Heart left ventricle (tissue), 16 donors: ENCODE data around the gene PDE7B. TPM values are rescaled to one million over a fixed set of nuclear protein-coding genes. Genes with fewer than 3 reads are reported as not detected.

Experiments
- ATAC-seq, 4 donors: fragments of 200-7000 bp; cut with Tn5 transposase; one replicate each; pipeline ENCODE4 v1.9.1; 2020 to 2022; ENCODE audit warnings: moderate library complexity in 4 of 4, mild to moderate bottlenecking in 3 of 4, moderate number of reproducible peaks in 1 of 4
- DNase-seq, 5 donors: peaks; one replicate each; pipeline ENCODE4 v3.0.0-alpha.2; 2020
- H3K27ac ChIP-seq, 12 donors: fragments of 200-600 bp; sonication (generic) in 4 of 12; one replicate each; pipeline versions ENCODE4 v1.5.0 to v1.8.0; 2016 to 2022; ENCODE audit warnings: mild to moderate bottlenecking in 2 of 12
- H3K27me3 ChIP-seq, 9 donors: fragments of 200-600 bp; sonication (generic) in 2 of 9; one replicate each; pipeline versions ENCODE4 v1.5.1 to v1.8.0; 2016 to 2022; ENCODE audit warnings: mild to moderate bottlenecking in 3 of 9
- H3K36me3 ChIP-seq, 9 donors: fragments of 200-600 bp; sonication (generic) in 2 of 9; one replicate each; pipeline versions ENCODE4 v1.5.0 to v1.8.0; 2018 to 2022; ENCODE audit warnings: mild to moderate bottlenecking in 2 of 9
- H3K4me1 ChIP-seq, 12 donors: fragments of 200-600 bp; sonication (generic) in 4 of 12; one replicate each; pipeline versions ENCODE4 v1.5.0 to v1.8.0; 2016 to 2022; ENCODE audit warnings: mild to moderate bottlenecking in 3 of 12
- H3K4me3 ChIP-seq, 12 donors: fragments of 200-600 bp; sonication (generic) in 4 of 12; one replicate each; pipeline versions ENCODE4 v1.5.0 to v1.8.0; 2017 to 2022; ENCODE audit warnings: mild to moderate bottlenecking in 9 of 12, moderate library complexity in 4 of 12
- H3K9me3 ChIP-seq, 12 donors: fragments of 200-600 bp; sonication (generic) in 4 of 12; one replicate each; pipeline versions ENCODE4 v1.5.0 to v1.8.0; 2016 to 2022; ENCODE audit warnings: mild to moderate bottlenecking in 1 of 12
- CTCF ChIP-seq, 12 donors: fragments of 200-600 bp; sonication (generic) in 4 of 12; IDR thresholded peaks; one replicate each; pipeline versions ENCODE4 v1.5.0 to v1.8.0; 2018 to 2022; ENCODE audit warnings: antibody characterized with exemption in 12 of 12, mild to moderate bottlenecking in 5 of 12
- POLR2A ChIP-seq, 2 donors: fragments of 450-650 bp; IDR thresholded peaks; one replicate each; pipeline ENCODE4 v1.6.1; 2017; ENCODE audit warnings: antibody characterized with exemption in 2 of 2, mild to moderate bottlenecking in 2 of 2, moderate library complexity in 2 of 2
- WGBS, 4 donors: extraction: QIAGEN DNeasy Blood & Tissue Kit in 2 of 4; methylation state at CpG; one replicate each; pipeline versions ENCODE4 v1.1.5 to v1.1.7; 2013 to 2018; 5-methylcytosine and 5-hydroxymethylcytosine counted together
- intact Hi-C, 10 donors: fragments of 100-400 bp; cut with DNase I; formaldehyde crosslinking; loops; one replicate each; pipeline versions ENCODE4 v1.11.1 to v1.14.2; 2022
- polyA plus RNA-seq, 2 donors: library from polyadenylated mRNA; stranded (reverse); fragments of 200-250 nt; gene quantifications; one replicate each; pipeline ENCODE4 v1.2.3, GENCODE V29; 2013
- total RNA-seq, 9 donors: library from RNA; depleted of rRNA in 2 of 9; stranded (reverse); fragments of >200 nt in 2 of 9; fragmentation: NEBNext Ultra II Directional in 3 of 9; extraction: Animal tissue kit (Norgen Biotek cat#: 25700) in 3 of 9; gene quantifications; one replicate each; pipeline versions ENCODE4 v1.1.0 to v1.2.4, GENCODE V29; 2016 to 2023
- donor health status: ischemic (EF 13 %, LVEDD 7.1; RV severe dilation, severe dysfunction).
- donor health status: healthy with polysubstance abuse.
- donor health status: DM: no; HTN: yes; CAD: no.
- donor health status: DM: no; HTN: no; CAD: no.
- donor health status: ischemic (EF 25% LVEDD 6.9; RV normal size, moderate dysfunction).
- donor health status: ischemic (EF 25% LVEDD 5.7; RV mildly dilated, moderate dysfunction).
- donor health status: healthy.
- donor health status: DM: yes; HTN: yes; CAD: no.
- donor health status: ischemic (EF 35%, LVEDD 5.7; RV mildly dilated, moderate dysfunction).
- donor health status: nonischemic (EF 11% LVEDD 7.7; RV severe dilation, severe dysfunction).
- donor health status: DM: yes; HTN: yes; CAD: no.
- donor health status: PGD.
- donor health status: ischemic (EF 29% LVEDD 5.4; RV normal size, mild dysfunction).
- donor health status: nonischemic (EF 23%, LVEDD 6.1; RV moderate dilation, normal function).

The PDE7B gene
- total and polyA plus RNA-seq, 11 donors = 4.4 to 29.1 (median 9.0) TPM

DNA sequence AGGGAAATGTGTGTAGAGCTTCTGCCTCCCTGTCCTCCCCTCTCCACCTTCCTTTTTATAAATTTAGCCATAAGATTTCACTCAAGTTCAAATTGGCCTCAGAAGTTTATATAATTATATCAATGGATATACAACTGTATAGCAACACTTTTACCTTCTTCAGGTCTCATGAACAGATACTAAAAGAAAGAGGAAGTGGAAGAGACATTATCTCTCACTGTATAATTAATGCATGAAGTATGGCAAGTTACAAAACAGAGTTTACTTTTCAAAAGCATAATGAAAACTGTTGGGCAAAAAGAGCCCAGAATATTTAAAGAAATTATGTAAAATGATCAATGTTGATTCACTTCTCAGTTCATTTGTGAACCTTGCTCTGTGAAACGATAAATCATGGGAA, 99.7 kb downstream of the PDE7B start:
- H3K4me1 ChIP-seq = peaks cover 0 to 17% (median 0%) of the 10 kb centered on the region in 12 donors
- H3K27ac ChIP-seq = no peak overlapping the region
- no peaks in the 10 kb centered on the region for H3K27me3 ChIP-seq
- ATAC-seq = no peak
- no peaks in the 10 kb centered on the region for H3K9me3 ChIP-seq
- no peak for TF ChIP-seq CTCF (IDR thresholded peaks at IDR 0.05)
- TF ChIP-seq POLR2A (IDR thresholded peaks at IDR 0.05) = no peak
- intact Hi-C loops = no loop called here
- peaks cover 0 to 8% (median 0%) of the 10 kb centered on the region in 9 donors for H3K36me3 ChIP-seq
- DNase-seq = no peak
- no peak overlapping the region for H3K4me3 ChIP-seq
- WGBS, 4 donors = 88 to 96% (median 93%) methylated on average over 1 of the region's 1 CpG

DNA sequence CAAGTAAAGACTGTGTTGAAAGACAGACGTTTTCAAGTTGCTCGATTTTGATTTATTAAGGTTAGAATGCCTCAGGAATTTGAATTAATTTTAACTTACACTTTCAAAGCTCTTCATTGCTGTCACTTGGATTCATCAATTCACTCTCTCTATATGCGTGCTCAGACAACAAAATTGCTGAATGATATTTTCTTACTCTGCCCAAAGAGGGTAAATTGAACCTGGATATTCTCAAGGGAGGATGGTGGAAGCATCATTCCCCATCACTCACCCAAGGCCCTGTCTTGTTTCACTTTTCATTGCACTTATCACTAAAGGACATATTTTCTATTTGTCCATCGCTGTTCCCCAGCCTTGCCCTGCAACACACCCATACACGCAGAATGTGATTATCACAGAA, 102.3 kb downstream of the PDE7B start:
- peaks cover 0 to 17% (median 0%) of the 10 kb centered on the region in 12 donors for H3K4me1 ChIP-seq
- no peak overlapping the region for H3K4me3 ChIP-seq
- H3K36me3 ChIP-seq = peaks cover 0 to 8% (median 0%) of the 10 kb centered on the region in 9 donors
- no peak for DNase-seq
- ATAC-seq = no peak
- WGBS, 4 donors = 84 to 92% (median 89%) methylated on average over 5 of the region's 5 CpGs
- no peaks in the 10 kb centered on the region for H3K27me3 ChIP-seq
- TF ChIP-seq POLR2A (IDR thresholded peaks at IDR 0.05) = no peak
- no peaks in the 10 kb centered on the region for H3K9me3 ChIP-seq
- intact Hi-C loops = no loop called here
- H3K27ac ChIP-seq = no peak overlapping the region

GRCh38 chr6:135955099-135955498, 103.6 kb downstream of the PDE7B start:
- peaks cover 0 to 17% (median 0%) of the 10 kb centered on the region in 12 donors for H3K4me1 ChIP-seq
- TF ChIP-seq CTCF (IDR thresholded peaks at IDR 0.05) (no peak), POLR2A (IDR thresholded peaks at IDR 0.05) (no peak)
- H3K27ac ChIP-seq = no peak overlapping the region
- no peak for DNase-seq
- H3K9me3 ChIP-seq = no peaks in the 10 kb centered on the region
- no peaks in the 10 kb centered on the region for H3K36me3 ChIP-seq
- H3K27me3 ChIP-seq = no peaks in the 10 kb centered on the region
- 58 to 83% (median 68%) methylated on average over 3 of the region's 3 CpGs for WGBS, 4 donors
- ATAC-seq = no peak
- no peak overlapping the region for H3K4me3 ChIP-seq
- intact Hi-C loops = no loop called here

DNA sequence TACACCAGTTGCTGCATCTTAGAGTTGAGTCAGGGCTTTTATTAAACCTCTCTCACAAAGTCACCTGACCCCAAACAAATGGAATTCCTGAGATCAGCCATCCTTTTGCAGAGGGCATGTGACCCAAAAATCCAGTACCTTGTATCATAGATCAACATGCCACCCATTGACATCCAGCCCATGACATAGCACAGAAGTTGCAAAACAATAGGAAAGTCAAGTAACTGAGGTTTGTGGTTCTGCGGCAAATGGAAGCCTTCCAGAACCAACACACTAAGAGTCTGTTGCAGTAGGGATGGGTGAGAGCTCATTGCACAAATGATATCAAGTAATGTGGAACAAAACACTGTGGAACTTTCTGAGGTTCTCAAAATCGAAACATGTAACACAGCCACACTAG, 111.2 kb downstream of the PDE7B start:
- TF ChIP-seq CTCF (IDR thresholded peaks at IDR 0.05) = no peak
- no peak for TF ChIP-seq POLR2A (IDR thresholded peaks at IDR 0.05)
- Histone ChIP-seq H3K36me3 (no peaks in the 10 kb centered on the region), H3K4me3 (no peak overlapping the region), H3K4me1 (no peaks in the 10 kb centered on the region), H3K27me3 (no peaks in the 10 kb centered on the region), H3K27ac (no peak overlapping the region), H3K9me3 (peaks cover 0 to 11% (median 0%) of the 10 kb centered on the region in 12 donors)
- intact Hi-C loops = no loop called here
- WGBS, 4 donors = 91 to 94% (median 92%) methylated on average over 2 of the region's 2 CpGs
- DNase-seq (no peak), ATAC-seq (no peak)

DNA sequence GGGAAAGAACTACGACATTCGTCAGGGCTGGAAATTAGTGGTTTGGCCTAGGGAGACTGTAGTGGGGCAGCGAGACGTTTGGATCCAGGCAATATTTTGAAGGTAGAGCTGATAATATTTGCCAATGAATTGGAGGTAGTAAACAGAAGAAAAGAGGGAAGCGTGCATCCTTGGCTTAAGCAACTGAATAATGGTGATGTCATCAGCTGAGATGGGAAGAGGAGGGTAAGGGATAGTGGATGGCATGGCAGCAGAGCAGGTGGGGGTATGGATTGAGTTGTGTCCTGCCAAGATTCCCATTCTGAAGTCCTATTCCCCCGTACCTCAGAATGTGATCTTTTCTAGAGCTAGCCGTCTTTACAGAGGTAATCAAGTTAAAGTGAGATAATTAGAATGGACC, 119.2 kb downstream of the PDE7B start:
- Histone ChIP-seq H3K27ac (no peak overlapping the region), H3K27me3 (no peaks in the 10 kb centered on the region), H3K4me3 (no peak overlapping the region), H3K9me3 (peaks cover 0 to under 1% (median 0%) of the 10 kb centered on the region in 12 donors), H3K36me3 (no peaks in the 10 kb centered on the region), H3K4me1 (peaks cover 0 to 8% (median 0%) of the 10 kb centered on the region in 12 donors)
- WGBS, 4 donors = 95 to 96% (median 95%) methylated on average over 7 of the region's 7 CpGs
- intact Hi-C loops = no loop called here
- TF ChIP-seq POLR2A (IDR thresholded peaks at IDR 0.05) (no peak), CTCF (IDR thresholded peaks at IDR 0.05) (no peak)
- ATAC-seq (no peak), DNase-seq (no peak)
